ENCODE results near the gene CACNA1C. TPM values are rescaled to one million over a fixed set of nuclear protein-coding genes. Genes with fewer than 3 reads are reported as not detected.

CACNA1C gene
- total and polyA plus RNA-seq, 10 of the 15 experiments (the other 5 are each of a cell fraction or from before 2014, with no cell fraction given) = under 0.01 to 0.15 (median 0.09) TPM; not detected in 5

GRCh38 chr12:2029851-2030250 is 22.9 kb upstream of the CACNA1C start:
- SMC1A ChIA-PET (ENCODE audit: uncharacterized antibody, unreplicated experiment) = no interaction called here
- in situ Hi-C loops (cut with MboI) = no loop called here
- 60% methylated on average over 3 of the region's 3 CpGs for WGBS (ENCODE audit: insufficient coverage, insufficient replicate concordance, low lambda C conversion rate, missing lambda C conversion rate)
- H3K9me3 ChIP-seq (replicated peaks; ENCODE audit: control insufficient read depth, insufficient read depth, low read length) = no peaks in the 10 kb centered on the region; the same call in 2 of the 3 replicates
- no peaks in the 10 kb centered on the region for H4K20me1 ChIP-seq (ENCODE audit: control insufficient read depth, insufficient read depth)
- BruUV-seq (replicated peaks) = no TSS peak
- H2AFZ ChIP-seq (ENCODE audit: control insufficient read depth, low read depth, low read length) = no peak overlapping the region
- intact Hi-C loops (cut with micrococcal nuclease; ENCODE audit: unreplicated experiment) = no loop called here
- RAD21 ChIA-PET (ENCODE audit: unreplicated experiment) = no interaction called here
- POLR2A ChIA-PET = no interaction called here
- no peak overlapping the region for H3K9ac ChIP-seq (ENCODE audit: control insufficient read depth, insufficient read depth, low read length)
- CTCF ChIA-PET = no interaction called here
- no peak for TF ChIP-seq TBL1XR1 (IDR thresholded peaks at IDR 0.05; ENCODE audit: low read depth, low read length)
- no peak for TF ChIP-seq CBX5 (IDR thresholded peaks at IDR 0.05; ENCODE audit: low read depth)
- TF ChIP-seq CREB1 (IDR thresholded peaks at IDR 0.05; ENCODE audit: low read depth) = no peak
- no peak for TF ChIP-seq SKIL (IDR thresholded peaks at IDR 0.05; ENCODE audit: low read depth, poor library complexity, severe bottlenecking)
- TF ChIP-seq, protein P1, sequence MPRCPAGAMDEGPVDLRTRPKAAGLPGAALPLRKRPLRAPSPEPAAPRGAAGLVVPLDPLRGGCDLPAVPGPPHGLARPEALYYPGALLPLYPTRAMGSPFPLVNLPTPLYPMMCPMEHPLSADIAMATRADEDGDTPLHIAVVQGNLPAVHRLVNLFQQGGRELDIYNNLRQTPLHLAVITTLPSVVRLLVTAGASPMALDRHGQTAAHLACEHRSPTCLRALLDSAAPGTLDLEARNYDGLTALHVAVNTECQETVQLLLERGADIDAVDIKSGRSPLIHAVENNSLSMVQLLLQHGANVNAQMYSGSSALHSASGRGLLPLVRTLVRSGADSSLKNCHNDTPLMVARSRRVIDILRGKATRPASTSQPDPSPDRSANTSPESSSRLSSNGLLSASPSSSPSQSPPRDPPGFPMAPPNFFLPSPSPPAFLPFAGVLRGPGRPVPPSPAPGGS (IDR thresholded peaks at IDR 0.05; ENCODE audit: borderline replicate concordance, insufficient read depth, low read depth, low read length, poor library complexity, severe bottlenecking) = no peak
- TF ChIP-seq PML (IDR thresholded peaks at IDR 0.05; ENCODE audit: low read length) = no peak
- no peak for TF ChIP-seq MYB (IDR thresholded peaks at IDR 0.05; ENCODE audit: borderline replicate concordance, low read depth, low read length)
- TF ChIP-seq WRNIP1 (IDR thresholded peaks at IDR 0.05; ENCODE audit: borderline replicate concordance, low read depth, low read length) = no peak
- FAIRE-seq = no peak
- no peak overlapping the region for H3K27ac ChIP-seq (ENCODE audit: control insufficient read depth, insufficient read depth)
- peaks cover 3 to 12% of the 10 kb centered on the region in 2 experiments for H3K27me3 ChIP-seq (replicated peaks in 1 of 2; ENCODE audit: control insufficient read depth in 2 of 2, insufficient read depth in 2 of 2, low read length in 1 of 2)
- no peak for DNase-seq (ENCODE audit: low read depth, low spot score)
- no peak overlapping the region for H3K4me2 ChIP-seq (ENCODE audit: control insufficient read depth, insufficient read depth)
- no peak for ATAC-seq
- 0 out of 2 replicates have a peak, but pooled peaks cover 3% of the 10 kb centered on the region for H3K4me1 ChIP-seq (ENCODE audit: control insufficient read depth, insufficient read depth, low read length)
- H3K36me3 ChIP-seq (ENCODE audit: control insufficient read depth in 2 of 2, insufficient read depth in 2 of 2, low read length in 1 of 2) = no peaks in the 10 kb centered on the region
- no peaks in the 10 kb centered on the region for H3K79me2 ChIP-seq (ENCODE audit: control insufficient read depth, insufficient read depth, low read length)
- no peak overlapping the region for H3K4me3 ChIP-seq

Data from GM12878 (cell line).